ENCODE measurements around the gene DCTN5.

The DCTN5 gene

DNA sequence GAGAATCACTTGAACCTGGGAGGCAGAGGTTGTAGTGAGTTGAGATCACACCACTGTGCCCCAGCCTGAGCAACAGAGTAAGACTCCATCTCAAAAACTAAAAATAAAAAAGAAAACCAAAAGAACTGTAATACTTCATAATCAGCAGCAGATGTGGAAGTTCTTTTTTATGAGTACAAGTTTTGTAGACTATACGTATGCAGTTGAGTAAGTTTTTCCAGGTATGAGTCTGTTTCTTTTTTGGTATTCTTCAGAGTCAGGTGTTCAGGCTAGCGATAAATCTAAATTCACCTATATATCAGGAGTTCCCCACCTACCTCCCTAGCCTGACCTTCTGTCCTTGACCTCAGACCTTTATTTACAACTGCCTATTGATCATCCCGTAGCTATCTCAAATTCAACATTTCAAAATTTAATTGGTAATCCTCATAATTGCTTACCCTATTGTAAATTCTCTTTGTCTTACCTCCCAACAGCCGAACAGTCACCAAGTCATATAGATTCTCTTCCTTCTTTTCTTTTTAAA lies 10.7 kb downstream of the DCTN5 start:
- DNase-seq (ENCODE audit: extremely low read depth in 1 of 2, low read depth in 1 of 2), result no peak

DNA sequence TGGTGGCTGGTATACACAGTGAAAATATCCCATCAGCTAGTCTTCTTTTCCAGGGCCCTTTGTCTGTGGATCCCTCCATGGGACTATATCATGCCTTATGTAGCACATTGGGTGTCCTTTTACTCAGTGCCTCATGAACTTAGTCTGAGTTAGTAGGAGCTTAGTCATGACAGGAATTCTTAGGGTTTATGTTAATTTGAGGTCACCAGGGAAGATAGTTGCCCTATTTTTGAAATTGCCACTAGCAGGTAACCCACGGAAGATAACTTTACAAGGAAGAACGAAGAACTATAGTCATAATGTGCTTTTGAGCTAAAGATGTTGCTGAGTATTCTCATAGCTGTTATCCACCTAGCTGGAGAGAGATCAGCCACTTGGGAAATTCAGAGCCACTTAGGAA lies 22.7 kb downstream of the DCTN5 start:
- DNase-seq (ENCODE audit: extremely low read depth in 1 of 2, low read depth in 1 of 2), result no peak

- DNase-seq (ENCODE audit: extremely low read depth in 1 of 2, low read depth in 1 of 2), result no peak
Measured at GRCh38 chr16:23666571-23667354, 25.5 kb downstream of the DCTN5 start.

DNA sequence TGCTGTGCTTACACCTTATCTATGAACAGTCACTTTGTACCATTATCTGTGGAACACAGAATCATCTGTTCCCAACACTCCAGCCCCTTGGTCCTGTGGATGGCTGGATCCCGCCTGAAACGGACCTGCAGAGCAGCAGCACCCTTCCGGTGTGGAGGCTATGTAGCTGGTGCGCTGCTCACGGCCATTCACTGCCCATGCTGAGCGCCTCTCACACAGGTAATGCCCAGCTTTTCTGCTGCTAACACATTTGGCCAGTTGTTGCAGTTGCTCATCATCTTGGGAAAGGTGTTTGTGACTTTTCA lies 26.0 kb downstream of the DCTN5 start:
- no peak for DNase-seq (ENCODE audit: extremely low read depth in 1 of 2, low read depth in 1 of 2)

DNA sequence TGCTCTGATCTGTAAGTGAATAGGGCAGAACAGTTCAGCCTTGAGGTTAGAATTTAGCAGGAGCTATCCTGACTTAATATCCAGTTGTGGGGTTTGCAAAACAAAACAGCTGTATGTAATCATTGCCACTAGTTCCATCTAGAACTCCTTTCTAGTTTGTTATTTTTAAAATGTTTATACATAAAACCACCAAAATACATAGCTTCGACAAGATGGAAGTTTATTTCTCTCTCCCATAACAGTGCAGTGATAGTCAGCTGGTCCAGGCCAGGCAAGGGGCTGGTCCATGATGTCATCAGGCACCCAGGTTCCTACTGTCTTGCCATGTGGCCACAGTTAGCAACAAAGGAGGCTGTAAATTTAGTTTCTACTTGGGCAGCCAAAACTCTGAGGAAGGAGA lies 27.0 kb downstream of the DCTN5 start:
- no peak for DNase-seq (ENCODE audit: extremely low read depth in 1 of 2, low read depth in 1 of 2)

- DNase-seq (ENCODE audit: extremely low read depth in 1 of 2, low read depth in 1 of 2), result no peak
Measured at GRCh38 chr16:23668873-23669272, 27.6 kb downstream of the DCTN5 start.

DNA sequence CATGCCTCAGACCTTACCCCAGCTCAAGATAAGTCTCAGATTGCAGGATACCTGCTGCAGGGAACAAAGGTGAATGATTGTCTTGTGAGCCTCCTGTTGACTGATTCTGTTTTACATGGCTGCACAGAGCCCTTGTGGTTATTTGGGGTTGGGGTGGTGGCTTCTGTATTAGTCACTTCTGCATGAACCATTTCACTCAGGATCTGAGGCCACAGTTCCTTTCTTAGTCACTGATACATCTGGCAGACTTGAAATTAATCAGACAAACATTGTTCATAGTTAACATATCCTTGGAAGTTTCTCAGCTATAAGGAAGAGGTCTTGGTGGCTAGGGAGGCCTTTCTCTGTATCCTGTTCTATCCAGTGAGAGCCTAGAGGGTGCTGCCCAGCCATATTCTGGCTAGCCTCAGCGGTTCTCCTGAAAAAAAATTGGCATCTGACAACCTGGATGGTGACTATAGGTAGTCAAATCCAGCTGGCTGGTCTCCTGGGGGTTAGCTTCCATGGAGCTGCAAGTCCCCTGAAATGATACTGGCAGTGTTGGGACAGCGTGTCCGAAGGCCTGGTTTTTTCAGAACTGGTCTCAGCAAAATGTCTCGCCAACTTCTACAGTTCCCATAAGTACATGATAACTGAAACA lies 29.0 kb downstream of the DCTN5 start:
- DNase-seq (ENCODE audit: extremely low read depth in 1 of 2, low read depth in 1 of 2), result peak; percentile 22 to 52

DNA sequence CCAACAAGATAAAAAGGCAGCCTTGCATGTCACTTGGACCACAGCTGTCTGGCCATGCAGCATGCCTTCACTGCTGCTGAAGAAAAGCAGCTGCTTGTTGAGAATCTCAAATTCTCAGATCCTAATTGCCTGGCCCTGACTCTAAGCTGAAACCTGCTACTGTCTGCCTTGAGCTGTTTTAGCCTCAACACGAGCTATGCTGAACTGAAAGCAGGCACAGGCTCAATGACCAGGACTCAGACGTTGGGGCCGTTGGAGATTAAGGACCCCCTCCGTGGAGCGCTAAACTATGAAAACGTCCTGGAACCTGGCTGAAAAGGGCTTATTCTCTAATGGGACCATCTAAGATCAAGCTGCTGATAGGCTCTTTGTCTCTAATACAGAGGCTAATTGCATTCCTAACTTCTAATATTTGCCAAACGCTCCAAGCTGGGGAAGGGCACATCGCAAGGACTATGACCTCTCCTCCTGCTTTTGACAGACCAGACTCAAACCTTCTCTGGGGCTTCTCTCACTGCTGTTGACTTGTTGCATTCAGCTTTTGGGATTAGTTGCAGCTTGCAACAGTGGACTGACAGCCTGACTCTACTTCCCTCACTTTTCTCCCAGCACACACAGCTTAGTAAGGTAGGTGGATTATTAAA lies 32.8 kb downstream of the DCTN5 start:
- no peak for DNase-seq (ENCODE audit: extremely low read depth in 1 of 2, low read depth in 1 of 2)

- DNase-seq (ENCODE audit: extremely low read depth in 1 of 2, low read depth in 1 of 2), result no peak
Measured at GRCh38 chr16:23676924-23677480, 35.7 kb downstream of the DCTN5 start.

DNA sequence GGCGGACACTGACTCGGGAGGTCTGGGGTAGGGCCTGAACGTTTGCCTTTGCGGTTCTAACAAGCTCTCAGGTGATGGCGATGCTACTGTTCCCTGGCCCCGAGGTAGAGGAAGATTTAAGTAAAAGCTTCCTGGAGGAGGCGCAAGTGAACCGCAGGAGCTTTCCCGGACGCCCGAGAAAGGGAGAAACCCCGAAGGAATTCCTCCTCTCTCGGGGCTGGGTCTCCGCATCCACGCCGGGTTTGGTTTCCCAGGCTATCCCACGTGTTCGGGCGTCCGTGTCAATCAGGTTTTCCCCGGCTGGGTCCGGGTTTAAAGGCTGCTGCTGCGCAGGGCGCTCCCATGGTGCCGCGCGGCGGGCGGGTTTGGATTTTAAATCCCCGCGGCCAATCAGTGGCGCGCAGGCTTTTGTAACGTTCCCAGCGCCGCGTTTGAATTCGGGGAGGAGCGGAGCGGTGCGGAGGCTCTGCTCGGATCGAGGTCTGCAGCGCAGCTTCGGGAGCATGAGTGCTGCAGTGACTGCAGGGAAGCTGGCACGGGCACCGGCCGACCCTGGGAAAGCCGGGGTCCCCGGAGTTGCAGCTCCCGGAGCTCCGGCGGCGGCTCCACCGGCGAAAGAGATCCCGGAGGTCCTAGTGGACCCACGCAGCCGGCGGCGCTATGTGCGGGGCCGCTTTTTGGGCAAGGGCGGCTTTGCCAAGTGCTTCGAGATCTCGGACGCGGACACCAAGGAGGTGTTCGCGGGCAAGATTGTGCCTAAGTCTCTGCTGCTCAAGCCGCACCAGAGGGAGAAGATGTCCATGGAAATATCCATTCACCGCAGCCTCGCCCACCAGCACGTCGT lies 37.4 kb downstream of the DCTN5 start, which contains the start of gene PLK1:
Gene PLK1 (plus strand): TSS at position 460 of the 844 bp plus-strand sequence. CDS start 44 bp downstream, at position 504.
- peak; percentile 70 for DNase-seq (ENCODE audit: extremely low read depth in 1 of 2, low read depth in 1 of 2)

DNA sequence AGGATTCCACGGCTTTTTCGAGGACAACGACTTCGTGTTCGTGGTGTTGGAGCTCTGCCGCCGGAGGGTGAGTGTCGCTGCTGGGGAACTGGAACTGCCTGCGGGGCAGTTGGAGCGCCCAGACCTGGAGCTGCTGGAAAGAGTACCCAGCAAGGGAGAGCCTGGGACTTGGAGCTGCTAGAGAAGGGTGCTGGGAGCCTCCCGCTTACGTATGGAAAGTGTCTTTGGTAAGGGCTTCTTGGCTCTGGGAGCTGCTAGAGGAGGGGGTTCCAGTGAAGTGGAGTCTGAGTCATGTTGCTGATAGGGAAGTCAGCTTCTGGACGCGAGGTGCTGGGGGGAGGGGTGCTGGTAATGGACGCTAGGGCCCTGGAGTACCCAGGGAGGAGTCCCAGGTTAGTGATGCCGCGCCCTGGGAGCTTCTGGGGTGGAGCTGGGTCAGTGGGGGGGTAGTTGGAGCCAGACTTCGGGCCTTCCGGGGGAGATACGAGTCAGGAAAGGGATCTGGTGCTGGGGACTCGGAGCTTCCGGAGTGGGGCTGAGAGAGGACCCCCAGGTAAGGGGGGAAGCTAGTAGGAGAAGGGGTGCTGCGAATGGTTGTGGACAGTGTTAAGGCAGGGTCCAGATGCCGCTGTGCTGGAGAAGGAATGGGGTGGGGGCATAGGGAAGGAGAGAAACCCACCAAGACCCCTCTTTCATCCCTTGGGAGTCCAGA lies 38.2 kb downstream of the DCTN5 start:
- no peak for DNase-seq (ENCODE audit: extremely low read depth in 1 of 2, low read depth in 1 of 2)

DNA sequence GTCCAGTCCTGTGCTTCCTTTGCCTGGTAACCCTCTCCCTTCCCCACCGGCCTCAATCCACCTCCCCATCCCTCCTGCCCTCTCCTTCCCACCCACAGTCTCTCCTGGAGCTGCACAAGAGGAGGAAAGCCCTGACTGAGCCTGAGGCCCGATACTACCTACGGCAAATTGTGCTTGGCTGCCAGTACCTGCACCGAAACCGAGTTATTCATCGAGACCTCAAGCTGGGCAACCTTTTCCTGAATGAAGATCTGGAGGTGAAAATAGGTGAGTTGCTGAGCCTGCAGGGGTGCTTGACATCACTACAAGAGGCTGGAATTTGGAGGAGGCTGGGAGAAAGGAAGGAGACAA lies 38.7 kb downstream of the DCTN5 start:
- DNase-seq (ENCODE audit: extremely low read depth in 1 of 2, low read depth in 1 of 2), result no peak

DNA sequence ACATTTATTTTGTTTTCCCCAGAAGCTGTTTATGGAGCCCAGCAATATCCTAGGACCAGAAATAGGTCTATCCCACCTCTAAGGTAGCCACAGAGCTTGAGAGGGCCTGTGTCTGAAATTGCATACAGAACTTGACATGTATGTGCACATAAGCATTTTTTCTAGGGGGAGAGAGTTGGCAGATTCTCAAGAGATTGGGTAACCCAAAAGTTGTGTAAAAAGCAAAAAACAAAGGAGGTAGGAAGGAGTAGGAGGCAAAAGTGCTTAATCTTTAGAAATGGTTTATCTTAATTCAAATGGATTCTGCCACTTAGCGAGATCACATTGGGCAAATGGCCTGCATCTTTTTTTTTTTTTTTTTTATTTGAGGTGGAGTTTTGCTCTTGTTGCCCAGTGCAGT lies 40.9 kb downstream of the DCTN5 start:
- no peak for DNase-seq (ENCODE audit: extremely low read depth in 1 of 2, low read depth in 1 of 2)

- no peak for DNase-seq (ENCODE audit: extremely low read depth in 1 of 2, low read depth in 1 of 2)
Measured at GRCh38 chr16:23683487-23683886, 42.2 kb downstream of the DCTN5 start.

DNA sequence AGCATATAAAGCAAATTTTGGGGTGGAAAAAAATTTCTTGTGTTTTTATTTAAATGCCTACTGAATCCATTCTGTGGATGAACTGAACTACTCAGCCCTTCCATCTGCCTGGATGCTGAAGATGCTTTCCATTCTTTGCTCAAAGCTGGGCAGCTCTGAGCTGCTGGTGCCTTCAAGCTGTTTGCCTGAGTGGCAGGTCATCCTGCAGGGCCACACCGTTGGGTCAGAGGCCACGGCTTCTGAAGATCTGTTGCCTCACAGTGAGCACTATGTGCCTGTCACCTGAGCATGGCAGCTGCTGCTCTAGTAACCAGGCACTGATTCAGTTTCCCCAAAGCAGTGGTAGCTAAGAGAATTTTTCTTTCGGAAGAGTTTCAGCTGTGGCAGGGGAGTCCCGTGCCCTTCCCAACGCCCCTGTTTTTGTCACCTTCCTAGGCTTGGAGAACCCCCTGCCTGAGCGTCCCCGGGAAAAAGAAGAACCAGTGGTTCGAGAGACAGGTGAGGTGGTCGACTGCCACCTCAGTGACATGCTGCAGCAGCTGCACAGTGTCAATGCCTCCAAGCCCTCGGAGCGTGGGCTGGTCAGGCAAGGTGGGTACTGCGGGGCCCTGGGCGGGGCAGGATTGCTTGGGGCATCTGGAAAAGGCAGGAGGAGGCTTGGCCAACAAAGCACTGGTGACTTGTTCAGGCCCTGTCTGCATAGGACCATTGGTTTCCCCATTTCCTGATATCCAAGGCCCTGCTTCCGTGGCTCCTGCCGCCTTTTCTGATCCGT lies 46.0 kb downstream of the DCTN5 start:
- no peak for DNase-seq (ENCODE audit: extremely low read depth in 1 of 2, low read depth in 1 of 2)

GRCh38 chr16:23689442-23690187 lies 48.3 kb downstream of the DCTN5 start:
- DNase-seq (ENCODE audit: extremely low read depth in 1 of 2, low read depth in 1 of 2), result no peak

DNA sequence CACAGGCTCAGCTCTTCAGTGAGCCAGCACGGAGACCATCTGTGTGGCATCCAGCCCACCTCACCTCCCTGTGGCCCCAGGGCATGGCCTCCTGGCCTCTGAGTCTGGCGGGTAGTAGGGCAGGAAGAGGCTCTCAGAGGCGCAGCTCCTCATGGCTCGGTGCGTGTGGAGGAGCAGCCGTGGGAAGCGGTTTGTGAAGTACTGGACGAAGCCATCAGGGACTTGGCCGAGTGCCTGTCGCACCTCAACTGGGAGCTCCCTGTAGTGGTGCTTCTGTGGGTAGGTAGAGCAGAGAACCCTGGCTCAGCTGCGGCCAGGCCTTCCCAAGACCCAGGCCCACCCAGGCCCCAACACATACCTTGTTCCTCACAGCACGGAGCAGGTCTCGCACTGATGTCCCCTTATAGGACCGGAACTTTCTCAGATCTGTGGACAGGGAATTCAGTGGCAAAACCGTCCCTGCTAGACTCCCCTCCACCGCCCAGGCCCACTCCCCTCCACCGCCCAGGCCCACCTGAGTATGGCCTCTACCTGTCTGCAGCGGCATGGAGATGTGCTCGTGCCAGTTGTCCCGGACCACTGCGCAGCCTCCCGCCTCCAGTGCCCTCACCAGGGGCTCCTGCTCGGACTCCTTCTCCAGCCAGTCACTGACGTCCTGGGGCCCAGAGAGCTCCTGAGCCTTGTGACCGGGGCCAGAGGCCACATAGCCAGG lies 49.7 kb downstream of the DCTN5 start:
- DNase-seq (ENCODE audit: extremely low read depth in 1 of 2, low read depth in 1 of 2), result no peak
